Skin epidermis (tissue), 12 donors: Measurements from ENCODE around the gene FBXO17.

Source experiments
- H3K27ac ChIP-seq, 21 experiments: fragments of 200-600 bp; sonication (generic) in 11 of 21; one replicate each; pipeline ENCODE4 v1.5.0; 2020; ENCODE audit warnings: mild to moderate bottlenecking in 3 of 21, inconsistent platforms in 2 of 21, moderate library complexity in 2 of 21
- H3K4me3 ChIP-seq, 7 experiments: fragments of 200-600 bp; sonication (generic) in 2 of 7; one replicate each; pipeline ENCODE4 v1.5.0; 2020; ENCODE audit warnings: inconsistent platforms in 2 of 7, mild to moderate bottlenecking in 2 of 7, moderate library complexity in 1 of 7

Gene FBXO17

DNA sequence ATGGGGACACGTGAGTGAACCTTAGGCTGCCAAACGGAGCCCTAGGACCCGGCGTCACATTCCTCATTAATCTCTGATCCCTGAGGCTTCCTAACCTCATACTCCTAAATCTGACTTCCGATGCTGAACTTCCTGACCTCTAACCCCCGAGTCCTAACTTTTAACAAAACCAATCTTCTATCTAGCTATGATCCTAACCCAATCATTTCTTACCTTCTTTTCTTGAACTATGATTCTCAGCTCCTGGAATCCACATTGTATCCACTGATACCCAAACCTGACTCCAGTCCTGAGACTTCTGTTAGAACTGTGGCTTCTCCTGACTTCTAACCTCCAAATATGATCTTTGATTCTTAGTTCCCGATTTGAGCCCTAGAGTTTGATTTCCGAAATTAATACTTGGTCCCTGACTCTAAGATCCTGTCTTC lies 75.3 kb downstream of the FBXO17 start:
- Histone ChIP-seq H3K27ac (peak overlapping the region in 20 of 21 experiments; percentile 77 to 96 (median 90)), H3K4me3 (peak overlapping the region; percentile 64 to 93 (median 76))

DNA sequence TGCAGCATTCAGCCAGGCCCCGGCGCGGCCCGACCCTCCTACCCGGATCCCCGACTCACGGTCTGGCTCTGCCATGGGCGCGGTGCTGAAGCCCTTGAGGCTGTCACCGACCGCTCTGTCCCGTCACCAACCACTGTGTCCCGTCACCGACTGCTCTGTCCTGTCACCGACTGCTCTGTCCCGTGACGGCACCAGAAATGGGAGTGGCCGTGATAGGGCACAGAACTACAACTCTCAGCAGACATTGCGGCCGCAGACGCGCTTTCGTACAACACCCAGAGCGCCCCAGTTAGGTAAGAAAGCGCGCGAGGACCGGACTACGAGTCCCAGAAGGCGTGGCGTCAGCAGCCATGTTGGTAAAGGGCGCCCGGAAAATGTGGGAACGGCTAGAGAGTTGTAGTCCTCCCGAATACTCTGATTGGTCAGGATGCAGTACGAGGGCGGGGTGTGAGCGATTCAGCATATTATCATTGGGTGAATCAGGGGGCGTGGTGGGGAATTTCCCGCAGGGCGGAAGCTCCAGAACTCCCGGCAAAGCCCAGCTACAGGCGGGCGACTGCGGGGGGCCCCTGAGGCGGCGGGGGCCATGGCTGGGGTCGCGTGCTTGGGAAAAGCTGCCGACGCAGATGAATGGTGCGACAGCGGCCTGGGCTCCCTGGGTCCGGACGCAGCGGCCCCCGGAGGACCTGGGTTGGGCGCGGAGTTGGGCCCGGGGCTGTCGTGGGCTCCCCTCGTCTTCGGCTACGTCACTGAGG lies 75.9 kb downstream of the FBXO17 start, which contains the start of the genes NFKBIB and SIRT2:
TSS of gene NFKBIB (plus strand) at position 523 of the 755 bp plus-strand sequence. CDS start at position 587, 64 bp downstream.
TSS of gene SIRT2 (minus strand) at position 172 of the 755 bp plus-strand sequence. CDS start at position 75, 97 bp downstream.
- Histone ChIP-seq H3K27ac (peak within 1 kb of the TSS; percentile 70 to 97 (median 92)), H3K4me3 (peak within 1 kb of the TSS; percentile 64 to 93 (median 76))

DNA sequence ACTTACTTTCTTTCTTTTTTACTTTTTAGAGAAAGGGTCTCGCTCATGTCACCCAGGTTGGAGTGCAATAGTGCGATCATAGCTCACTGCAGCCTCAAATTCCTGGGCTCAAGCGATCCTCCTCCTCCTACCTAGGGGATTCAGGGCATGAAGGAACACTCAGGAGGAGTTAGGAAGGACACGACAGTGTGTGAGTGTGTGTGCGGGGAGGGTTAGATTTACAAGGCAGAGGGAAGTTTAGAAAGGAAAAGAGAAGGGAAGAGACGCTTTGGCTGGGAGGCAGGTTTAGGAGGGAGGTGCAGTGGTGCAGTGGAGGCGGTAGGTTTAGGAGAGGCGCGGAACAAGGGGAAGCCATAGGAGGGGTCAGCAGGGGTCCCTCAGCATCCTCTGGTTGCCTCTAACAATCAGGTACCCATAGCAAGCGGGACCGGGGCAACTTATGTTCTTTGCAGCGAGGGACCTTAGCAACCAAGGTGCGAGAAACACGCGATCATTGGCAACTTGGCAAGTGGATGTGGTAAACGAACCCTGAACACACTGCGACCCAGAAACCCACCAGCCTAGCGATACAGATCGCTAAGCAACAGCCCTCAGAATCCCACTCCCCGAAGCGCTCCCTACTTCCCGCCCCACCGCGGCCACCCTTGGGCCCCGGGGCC lies 76.6 kb downstream of the FBXO17 start:
- peak overlapping the region; percentile 64 to 93 (median 76) for H3K4me3 ChIP-seq

DNA sequence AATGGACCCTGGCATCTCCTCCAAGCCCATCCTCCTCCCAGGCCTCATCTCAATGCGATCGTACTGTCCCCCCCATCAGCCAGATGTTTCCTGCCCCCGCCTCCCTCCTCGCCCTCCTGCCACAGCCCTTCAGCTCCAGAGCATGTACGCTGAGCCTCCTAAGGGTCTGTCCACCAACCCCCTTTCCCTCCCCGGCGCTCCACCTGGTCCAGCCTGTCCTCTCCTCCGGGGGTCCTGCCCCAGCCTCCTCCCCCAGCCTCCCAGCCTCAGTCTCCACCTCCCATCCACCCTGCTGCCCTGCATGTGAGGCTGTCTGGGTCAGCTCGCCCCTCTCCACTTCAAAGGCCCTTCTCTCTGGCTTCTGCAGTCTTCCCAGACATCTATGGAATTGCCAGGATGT lies 80.6 kb downstream of the FBXO17 start:
- no peak overlapping the region for H3K27ac ChIP-seq

More for the DNA sequence above, 76.6 kb downstream of the FBXO17 start:
- H3K27ac ChIP-seq: peak overlapping the region; percentile 70 to 97 (median 89)

DNA sequence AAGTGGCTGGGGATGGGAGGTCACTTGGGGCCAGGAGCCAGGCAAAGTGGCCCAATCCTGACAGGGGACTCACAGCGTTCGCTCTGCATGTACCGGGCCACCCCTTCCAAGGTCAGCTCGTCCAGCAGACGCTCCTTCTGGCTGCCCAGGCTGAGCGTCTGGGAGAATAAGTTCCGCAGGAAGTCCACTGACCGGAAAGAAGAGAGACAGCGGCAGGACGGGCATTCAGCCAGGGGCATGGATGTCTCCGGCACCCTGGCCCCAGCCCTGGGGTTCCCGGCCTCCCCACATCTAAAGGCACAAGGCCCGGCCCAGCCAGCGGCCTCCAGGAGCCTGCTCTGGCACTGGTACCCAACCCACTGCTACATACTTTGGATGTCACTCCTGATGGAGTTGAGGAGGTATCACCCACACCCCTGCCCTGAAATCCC lies 82.2 kb downstream of the FBXO17 start:
- no peak overlapping the region for H3K4me3 ChIP-seq
- H3K27ac ChIP-seq: peak overlapping the region in 1 of 21 experiments; percentile 45

More for the DNA sequence above, 80.6 kb downstream of the FBXO17 start:
- no peak overlapping the region for H3K4me3 ChIP-seq

DNA sequence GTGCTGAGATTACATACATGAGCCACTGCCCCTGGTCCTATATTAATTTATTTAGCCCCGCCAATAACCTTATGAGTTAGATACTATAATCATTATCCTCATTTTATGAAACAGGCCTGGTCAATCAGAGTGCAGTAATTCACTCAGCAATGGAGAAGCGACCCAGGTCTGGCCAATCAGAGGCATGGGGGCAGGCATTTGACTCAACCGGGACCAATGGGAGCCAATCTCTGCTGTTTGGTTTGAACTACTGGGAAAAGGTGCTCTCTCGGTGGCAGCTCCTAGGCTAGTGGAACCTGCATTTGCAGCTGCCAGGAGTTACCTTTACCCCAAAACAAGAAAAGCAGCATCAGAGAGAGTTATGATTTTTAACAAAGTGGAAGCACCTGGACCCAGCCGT lies 82.7 kb downstream of the FBXO17 start:
- Histone ChIP-seq H3K4me3 (no peak overlapping the region), H3K27ac (no peak overlapping the region)

DNA sequence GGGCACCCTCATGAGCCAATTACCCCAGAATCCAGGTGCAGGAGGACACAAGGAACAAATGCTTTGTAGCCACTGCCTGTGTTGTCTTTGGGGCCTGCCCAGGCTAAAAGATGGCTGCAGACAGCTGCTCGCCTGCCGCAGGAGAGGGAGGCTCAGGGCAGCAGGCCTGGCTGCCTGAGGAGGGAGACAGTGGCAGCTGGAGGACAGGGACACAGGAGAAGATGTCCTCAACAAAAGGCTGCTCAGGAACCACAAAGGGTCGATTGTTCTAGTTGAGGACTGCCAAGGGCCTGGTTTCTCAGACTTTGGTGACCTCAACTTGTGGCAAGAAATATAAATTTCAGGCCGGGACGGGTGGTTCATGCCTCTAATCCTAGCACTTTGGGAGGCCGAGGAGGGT lies 83.8 kb downstream of the FBXO17 start:
- no peak overlapping the region for H3K27ac ChIP-seq
- no peak overlapping the region for H3K4me3 ChIP-seq
